Stimulated activated CD4-positive, alpha-beta T cell treated with anti-CD3 and anti-CD28 coated beads, Interleukin-4, amount 100 ng/mL, for 1 hour (primary cell): ENCODE results near the gene DHRS7.

Experiments used
- DNase-seq: peaks from one replicate; pipeline ENCODE4 v3.0.0-alpha.2; 2020

Gene DHRS7

DNA sequence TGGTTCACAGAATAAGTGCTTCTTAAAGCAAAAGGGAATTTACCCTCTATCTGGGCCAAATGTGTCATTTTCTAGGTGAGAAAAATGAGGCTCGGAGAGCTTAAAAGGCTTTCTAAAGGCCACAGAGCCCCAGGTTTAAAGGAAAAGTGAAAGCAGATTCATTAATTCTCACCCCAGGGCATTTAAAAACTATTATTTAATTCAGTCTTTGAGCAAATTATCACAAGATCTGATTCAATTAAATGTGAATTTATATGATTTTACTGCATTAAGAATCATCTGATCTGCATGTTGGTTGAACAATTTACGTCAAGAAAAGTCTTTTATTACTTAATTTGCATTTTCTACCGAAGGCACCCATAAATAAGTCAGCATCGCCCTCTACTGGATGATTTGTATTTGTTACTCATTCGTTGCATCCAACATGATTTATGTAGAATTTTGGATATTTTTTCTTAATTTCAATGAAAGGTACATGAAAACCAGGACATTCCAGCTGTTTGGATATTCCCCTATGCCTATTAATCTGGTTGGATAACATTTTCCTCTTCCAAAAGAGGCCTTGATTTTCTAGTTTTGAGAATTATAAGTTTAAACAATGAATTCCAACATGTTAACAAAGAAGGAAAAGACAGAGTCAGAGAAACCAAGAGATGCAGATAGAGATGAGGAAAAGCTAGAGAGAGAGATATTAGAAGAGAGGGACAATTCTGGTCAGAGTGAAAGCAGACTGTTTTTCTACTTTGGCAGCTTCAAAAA lies 19.1 kb upstream of the DHRS7 start:
- no peak for DNase-seq

DNA sequence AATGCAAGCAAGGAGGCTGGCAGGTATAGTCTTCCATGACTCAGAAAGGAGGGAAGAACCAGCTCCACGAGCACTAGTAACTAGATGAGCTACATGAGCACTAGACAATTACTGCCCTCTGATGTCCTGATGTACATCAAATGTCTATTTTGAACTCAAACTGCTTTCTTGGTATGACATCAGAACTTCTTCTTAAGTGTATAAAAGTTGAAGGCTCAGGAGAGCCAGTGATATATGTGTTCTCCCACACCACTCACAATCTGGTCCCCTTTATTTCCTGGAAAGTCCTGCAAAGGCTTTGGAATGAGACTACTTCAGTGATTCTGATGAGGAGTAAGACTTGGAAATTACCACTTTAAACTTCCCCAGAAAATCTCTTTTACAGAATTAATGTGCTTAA lies 18.5 kb upstream of the DHRS7 start:
- DNase-seq: no peak

DNA sequence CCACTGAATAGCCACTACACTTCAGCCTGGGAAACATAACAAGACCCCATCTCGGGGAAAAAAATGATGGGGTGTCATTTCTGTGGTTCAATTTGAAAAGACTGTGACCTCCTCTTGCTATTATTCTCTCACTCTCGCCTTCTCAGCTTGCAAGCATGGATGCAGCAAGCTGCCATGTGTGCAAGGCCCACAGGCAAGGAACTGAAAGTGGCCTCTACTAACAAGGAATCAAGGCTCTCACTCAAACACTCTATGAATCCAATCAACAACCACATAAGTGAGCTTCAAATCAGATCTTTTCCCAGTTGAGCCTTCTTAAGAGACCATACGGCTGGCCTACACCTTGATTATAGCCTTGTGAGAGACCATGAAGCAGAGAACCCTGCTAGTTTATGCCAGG lies 17.9 kb upstream of the DHRS7 start:
- no peak for DNase-seq

DNA sequence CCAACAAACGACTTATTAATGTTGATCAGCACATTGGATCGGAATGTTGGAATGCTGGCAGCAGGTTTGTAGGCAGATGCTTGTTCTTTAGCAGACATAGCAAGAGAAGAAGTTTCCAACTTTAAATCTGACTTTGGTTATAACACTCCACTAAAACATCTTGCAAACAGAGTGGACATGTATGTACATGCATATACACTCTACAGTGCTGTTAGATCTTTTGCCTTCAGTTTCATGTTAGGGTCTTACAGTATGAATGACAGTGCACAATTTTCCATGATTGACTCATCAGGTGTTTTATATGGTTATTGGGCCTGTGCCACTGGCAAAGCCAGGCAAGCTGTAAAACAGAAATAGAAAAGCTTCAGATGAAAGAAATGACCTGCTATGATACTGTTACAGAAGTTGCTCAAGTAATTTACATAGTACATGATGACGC lies 14.3 kb upstream of the DHRS7 start:
- no peak for DNase-seq

DNA sequence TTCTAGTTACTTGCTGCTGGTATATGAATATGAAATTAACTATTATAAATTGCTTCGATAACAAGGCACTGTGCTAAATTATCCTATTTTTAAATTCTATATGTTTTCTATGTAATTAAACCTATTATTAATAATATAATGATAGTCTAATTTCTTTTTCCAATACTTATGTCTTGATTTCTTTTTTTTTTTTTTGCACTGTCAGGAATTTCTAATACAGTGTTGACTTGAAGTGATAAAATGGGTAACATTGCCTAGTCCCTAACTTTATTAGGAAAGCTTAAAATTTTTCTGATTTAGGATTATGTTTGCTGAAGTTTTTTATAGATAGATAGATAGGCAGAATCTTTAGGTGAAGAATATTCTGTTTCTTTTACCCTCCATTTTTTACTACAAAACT lies 13.6 kb upstream of the DHRS7 start:
- no peak for DNase-seq

DNA sequence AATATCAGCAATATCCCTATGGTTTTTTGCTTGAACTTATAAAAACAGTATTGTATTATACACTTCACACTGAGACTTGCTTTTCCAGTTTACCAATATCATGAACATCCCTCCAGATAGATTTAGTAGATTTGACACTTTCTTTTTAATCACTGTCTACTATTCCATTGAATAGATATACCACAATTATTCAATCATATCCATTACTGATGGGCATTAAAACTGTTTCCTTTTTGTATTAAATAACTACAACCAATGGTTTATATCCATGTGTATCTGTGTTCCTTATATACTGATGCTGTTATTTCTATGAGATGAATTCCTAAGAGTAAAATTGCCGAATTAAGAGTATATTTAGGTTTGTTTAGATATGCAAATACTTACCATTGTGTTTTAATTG lies 13.0 kb upstream of the DHRS7 start:
- no peak for DNase-seq

DNA sequence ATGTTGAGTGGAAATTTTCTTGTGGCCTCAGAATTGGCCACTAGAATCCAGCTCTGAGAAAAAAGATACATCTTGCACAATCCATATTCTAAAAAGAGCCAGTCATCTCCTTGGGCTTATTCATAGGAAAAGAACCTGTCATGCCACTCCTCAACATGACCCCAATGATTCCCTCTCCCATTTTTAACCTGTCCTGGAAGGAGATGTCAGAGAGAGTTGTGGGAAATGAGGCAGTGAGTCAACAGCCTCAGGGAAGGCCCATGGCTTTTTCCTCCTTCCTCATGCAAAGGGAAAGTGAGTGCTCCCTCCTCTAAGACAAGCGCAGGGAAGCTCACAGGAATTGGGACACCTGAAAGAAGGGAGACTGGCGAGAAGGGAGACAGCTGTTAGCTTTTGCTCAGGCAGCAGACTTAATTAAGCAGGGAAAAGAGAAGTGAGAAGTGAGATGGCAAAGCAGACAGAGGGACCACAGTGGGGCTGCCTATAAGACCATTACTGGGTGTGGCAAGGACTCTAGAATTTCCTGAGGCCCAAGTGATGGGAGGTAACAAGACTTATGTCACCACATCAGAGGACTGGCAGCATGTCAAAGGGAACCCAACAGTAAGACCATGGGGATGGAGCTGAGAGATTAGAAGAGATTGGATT lies 10.2 kb upstream of the DHRS7 start:
- DNase-seq: no peak

DNA sequence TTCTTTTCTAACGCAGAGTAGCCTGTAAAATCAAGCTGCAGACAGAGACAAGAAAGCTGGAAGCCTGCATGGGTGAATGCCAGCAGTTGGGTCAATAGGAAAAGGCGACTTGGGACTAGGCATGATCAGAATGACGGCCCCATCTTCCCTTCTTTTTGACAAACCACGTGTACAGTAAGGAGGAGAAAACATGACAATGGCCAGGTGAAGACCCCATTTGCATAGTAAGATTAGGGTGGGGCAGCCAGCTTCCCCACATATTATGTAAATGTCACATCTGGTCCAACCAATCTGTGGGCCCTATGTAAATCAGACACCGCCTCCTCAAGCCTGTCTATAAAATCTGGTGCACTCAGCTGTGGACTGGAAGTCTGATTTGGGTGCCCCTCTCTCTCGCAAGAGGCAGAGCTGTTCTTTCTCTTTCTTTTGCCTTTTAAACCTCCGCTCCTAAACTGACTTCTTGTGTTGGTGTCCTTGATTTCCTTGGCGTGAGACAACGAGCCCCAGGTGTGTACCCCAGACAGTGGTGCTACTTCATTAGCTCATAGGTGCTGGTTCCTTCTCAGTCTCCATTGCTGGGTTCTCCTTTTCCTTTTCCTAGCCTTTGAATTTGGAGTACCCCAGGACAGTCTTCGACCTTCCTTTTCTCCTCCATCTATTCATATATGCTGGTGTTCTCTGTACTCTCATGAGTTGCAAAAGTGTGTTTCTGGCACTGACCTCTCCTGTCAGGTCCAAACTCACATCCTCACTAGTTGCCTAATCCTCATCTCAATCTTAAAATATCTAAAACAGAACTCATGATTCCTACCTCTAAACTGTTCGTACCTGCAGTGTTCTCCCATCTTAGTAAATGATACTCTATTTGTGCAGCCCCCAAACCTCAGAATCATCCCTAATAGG lies 9.4 kb upstream of the DHRS7 start:
- no peak for DNase-seq

DNA sequence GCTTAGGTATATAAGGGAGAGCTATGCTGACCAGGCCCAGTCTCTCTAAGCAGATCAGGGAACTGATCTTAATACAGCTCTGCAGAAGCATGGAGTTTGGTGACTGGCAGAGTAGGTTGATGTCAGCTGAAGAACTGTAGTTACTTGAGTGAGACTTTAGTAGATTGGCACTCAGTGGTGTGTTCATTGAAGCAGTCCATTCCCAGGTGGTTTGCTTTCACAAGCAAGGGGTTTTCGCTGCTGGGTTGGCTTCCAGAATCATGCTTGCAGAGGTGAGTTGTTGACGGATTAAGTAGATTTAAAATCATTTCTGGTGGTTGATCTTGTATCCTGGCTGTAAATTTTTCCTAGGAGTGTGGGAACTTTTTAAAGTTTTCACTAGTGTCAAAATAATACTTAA lies 6.5 kb upstream of the DHRS7 start:
- DNase-seq: no peak

DNA sequence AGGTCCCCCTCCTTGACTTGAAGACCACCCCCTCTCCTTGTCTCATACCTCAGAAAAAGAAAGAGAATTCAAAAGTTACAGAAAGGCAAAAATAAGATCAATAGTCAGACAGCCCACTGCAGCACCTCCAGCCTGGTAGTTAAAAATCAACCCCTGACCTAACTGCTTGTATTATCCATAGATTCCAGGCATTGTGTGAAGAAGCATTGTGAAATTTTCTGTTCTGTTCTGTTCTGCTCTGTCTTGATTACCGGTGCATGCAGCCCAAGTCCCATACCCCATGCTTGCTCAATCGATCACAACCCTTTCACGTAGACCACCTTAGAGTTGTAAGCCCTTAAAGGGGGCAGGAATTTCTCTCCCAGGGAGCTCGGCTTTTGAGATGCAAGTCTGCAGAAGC lies 5.8 kb upstream of the DHRS7 start:
- DNase-seq: no peak

DNA sequence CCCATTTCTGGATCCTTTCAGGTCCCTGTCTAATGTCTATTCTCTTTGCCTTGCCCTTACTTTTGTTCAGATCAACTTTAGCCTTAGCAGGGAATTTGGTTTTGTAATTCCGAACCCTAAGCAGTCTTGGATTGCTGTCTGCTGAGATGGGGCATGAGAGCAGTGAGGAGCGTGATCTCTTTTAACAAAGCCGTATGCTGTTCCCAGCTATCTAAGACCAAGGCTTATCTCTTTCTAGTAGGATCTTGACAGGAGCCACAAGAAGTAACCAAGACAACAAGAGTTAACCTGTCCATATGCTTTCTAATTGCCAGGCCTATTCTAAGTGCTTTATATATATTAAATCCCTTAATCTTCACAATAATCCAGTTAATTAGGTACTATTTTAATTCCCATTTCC lies 4.5 kb upstream of the DHRS7 start:
- no peak for DNase-seq

DNA sequence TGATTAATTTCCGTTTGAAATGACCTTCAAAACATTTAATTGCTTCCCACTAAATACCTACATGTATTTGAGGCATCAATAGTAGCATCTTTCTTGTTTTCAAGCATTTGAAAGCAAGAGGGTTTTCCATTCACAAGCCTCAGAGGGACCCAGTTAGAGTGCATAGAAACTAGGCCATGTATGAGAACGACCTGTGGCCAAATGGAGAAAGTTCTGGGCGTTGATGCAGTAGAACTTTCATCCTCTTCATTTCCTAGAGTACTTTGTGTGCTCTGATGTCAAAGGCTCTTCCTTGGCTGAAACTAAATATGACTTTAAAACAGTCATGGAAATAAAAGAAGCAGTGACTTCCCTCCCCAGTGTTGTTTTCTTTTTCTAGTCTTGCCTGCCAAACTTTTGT lies 944 bp upstream of the DHRS7 start:
- DNase-seq: no peak

DNA sequence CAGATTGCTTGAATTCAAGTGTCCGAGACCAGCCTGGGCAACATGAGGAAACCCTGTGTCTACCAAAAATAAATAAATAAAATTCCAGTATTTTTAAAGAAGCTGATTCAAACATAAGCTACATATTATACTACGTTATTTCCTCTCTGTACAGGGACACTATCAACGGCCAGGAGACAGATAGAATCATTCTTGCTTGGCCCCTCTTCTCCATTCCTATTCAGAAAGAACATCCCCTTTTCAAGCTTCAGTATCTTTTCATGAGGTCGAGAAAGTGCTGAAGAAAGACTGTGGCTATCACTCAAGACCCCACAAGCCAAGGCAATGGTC lies 314 bp upstream of the DHRS7 start:
- DNase-seq: no peak

DNA sequence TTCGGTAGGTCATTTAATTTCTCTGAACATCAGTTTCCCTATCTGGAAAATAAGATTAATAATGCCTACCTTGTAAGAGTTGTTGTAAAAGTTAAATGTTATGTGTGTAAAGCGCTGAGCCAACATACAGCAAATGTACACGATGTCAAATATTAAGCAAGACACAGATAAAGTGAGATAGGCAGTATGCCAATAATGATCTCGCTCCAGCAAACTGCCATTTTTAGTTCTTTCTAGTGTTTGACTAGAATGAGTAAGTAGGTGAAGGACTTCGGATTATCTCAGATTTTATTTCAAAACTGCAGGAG lies 840 bp downstream of the DHRS7 start:
- DNase-seq: no peak

DNA sequence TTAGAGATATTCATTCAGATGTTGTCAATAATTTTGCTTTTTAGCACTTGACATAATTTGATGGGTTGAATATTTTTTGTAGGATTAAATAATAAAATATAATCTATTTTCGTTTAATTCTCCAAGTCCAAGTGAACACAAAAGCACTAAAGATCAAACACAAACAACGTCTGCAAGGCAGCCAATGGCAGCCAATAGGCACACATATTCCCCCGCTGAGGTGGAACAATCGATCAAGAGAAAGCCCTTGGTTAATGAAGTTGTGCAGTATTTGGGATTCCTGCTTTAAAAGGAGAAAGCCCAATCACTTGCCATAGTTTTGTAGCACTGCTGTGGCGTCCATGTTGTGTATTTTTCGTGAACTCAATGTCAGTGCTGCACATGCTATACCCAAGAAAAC lies 1.5 kb downstream of the DHRS7 start:
- no peak for DNase-seq

DNA sequence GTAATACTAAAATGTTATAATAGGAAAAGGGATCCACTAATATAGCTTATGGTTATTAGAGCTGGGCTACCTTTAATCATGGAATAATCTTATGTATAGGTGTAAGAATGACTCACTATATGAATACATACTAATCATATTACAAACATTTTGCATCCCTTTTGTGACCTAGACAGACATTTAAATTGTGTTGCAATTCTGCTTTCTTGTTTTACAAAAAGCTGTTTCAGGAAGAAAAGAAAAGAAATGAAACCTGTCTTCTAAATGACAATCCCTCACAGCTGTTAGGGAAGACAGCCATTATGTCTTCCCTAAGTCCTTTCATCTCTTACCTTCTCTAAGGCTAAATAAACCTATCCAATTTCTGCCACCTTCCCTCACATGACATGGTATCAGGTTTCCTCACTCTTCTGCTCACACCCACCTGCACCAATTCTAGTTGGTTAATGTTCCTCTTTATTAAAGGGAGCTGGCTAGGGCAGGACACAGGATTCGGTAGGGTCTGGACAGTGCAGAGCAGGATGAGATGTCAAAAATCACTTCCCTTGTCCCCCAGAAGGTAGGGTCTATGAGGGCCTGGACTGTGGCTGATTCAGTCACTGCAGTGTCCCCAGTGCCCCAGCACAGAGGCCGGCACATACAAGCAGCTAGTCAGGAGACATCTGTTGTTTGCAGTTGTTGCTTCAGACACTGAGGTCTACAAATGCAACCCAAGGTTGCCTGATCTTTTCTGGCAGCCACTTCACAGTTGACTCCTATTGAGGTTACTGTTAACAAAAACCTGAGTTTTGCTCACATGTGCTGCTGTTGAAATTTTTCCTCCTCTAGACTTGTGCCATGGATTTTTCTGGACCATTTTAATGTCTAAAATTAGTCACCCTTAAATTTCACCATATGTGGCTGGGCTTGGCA lies 3.7 kb downstream of the DHRS7 start:
- DNase-seq: no peak

DNA sequence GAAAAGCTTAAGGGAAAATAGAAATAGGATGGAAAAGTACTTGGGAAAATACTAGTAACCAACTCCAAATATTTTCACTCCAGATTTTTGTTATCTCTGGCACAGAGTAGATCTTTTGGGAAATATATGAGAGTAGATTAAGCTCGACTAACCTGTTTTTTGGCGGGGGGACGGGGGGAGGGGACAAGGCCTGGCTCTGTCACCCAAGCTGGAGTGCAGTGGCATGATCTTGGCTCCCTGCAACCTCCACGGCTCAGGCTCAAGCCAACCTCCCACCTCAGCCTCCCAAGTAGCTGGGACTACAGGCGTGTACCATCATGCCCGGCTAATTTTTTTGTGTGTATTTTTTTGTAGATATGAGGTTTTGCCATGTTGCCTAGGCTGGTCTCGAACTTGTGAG lies 4.8 kb downstream of the DHRS7 start:
- DNase-seq: no peak

DNA sequence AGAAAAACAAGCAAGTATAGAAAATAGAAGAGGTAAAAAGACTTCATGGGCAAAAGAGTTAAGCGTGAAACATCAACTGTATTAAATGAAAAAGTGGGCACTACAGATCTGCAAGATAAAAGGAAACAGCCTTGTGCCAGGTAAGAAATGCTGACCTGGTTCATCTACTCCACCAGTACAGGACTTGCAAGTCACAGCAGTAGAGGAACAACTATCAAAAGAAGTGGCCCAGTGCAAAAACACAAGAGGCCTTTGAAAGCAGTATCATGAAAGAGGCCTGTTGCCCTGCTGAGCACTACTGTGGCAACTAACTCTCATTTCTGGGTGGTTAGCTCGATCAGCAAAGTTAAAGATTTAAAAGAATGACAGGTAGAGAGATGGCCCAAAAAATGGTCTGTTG lies 10.5 kb downstream of the DHRS7 start:
- no peak for DNase-seq

DNA sequence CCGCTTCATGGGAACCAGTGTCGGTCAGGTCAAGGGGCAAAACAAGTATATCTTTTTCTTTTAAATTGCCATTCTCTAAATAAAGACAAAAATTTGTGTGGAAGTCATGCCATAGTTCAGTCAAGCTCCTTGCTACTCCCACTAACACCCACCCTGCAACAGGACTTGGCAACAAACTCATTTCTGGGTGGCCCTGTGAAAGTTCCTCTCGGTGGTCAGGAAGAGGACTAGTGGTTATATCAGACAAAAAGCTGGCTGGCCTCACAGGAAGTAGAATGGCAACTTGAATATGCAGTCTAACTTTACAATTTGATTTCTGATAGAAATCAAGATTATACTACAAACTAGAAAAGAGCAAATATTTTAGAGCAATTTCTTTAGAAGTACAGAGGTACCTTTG lies 11.2 kb downstream of the DHRS7 start:
- DNase-seq: no peak

DNA sequence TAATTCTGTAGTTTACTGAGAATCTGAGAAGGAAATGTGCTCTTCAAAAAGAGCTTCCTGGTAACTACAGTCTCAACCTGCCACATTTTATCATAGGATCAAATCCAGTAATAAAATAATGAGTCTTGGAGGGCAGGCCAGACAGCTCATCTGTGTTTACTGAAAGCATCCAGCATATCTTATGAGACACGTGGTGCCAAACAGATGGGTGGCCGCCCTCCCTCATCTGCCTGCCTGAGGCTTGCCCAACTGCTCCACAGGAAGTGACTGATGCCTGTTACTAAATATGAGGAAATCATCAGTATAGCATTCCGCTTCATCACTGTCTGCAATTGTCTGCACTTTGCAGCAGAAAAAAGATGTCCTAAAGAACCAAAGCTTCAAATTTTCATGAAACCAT lies 13.5 kb downstream of the DHRS7 start:
- peak; percentile 58 for DNase-seq

DNA sequence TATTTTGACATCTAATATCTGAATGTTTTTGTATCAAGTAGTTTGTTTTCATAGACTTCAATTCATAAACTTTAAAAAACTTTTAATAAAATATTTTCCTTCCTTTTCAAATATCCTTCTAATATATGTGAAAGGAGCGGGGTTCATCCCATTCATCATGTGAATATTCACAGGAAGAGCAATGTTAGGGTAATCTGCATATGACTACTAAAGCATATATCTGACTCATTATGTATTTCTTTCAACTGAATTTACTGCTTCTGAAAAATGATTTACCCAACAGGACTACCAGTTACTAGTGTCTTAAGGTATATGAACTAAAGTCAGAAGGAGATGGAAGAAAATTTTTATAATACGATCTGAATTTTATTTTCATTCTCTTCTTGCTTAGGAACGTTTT lies 30.5 kb downstream of the DHRS7 start:
- no peak for DNase-seq

DNA sequence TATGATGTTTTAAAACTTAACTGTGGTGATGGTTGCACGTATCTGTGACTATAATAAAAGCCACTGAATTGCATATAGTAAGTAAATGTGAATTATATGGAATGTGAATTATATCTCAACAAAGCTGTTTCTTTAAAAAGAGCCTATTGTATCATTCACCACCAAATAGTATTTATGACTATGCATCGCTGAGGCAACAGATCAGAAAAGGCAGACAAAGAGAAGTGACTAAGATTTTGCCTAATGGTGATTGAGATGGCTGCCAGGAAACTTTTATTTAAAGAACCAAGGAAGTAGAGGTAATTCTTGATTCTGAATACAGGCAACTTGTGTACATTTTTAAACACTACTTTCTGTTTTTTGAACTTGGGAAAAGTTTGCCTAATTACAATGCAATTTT lies 31.7 kb downstream of the DHRS7 start:
- DNase-seq: no peak

DNA sequence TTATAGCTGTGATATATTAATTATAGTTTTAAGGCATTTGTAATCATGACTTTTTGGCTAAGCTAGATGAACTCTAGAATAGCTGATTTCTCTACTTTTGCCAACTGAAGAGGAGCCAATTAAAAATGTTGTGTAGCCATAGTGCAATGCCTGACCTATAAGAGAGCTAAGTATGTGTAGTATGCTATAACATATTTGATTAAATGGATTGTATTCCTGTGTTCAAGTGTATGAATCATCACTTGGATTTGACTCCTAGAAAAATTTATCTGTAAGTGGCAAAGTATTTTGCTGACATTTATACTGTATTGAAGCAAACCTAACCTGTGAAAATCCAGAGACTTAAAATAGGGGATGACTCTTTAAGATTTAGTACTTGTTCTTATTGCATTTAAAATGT lies 39.3 kb downstream of the DHRS7 start:
- no peak for DNase-seq
